ENCODE data around the gene BANK1. TPM values are rescaled to one million over a fixed set of nuclear protein-coding genes. Genes with fewer than 3 reads are reported as not detected.

BANK1 gene
- total RNA-seq, 4 donors from 2014 or later: 7.3 to 19.9 (median 13.3) TPM

GRCh38 chr4:102036619-102037376 is 246.3 kb downstream of the BANK1 start:
- no peak for TF ChIP-seq CTCF (IDR thresholded peaks at IDR 0.05; ENCODE audit: low read depth)

GRCh38 chr4:102037566-102037965 is 247.0 kb downstream of the BANK1 start:
- no peak for TF ChIP-seq CTCF (IDR thresholded peaks at IDR 0.05; ENCODE audit: low read depth)

GRCh38 chr4:102042871-102043802 is 252.6 kb downstream of the BANK1 start:
- no peak for TF ChIP-seq CTCF (IDR thresholded peaks at IDR 0.05; ENCODE audit: low read depth)

- TF ChIP-seq CTCF (IDR thresholded peaks at IDR 0.05; ENCODE audit: low read depth): no peak
Observed at GRCh38 chr4:102047616-102048015, 257.1 kb downstream of the BANK1 start.

- TF ChIP-seq CTCF (IDR thresholded peaks at IDR 0.05; ENCODE audit: low read depth): no peak
Observed at GRCh38 chr4:102055805-102056204, 265.3 kb downstream of the BANK1 start.

- no peak for TF ChIP-seq CTCF (IDR thresholded peaks at IDR 0.05; ENCODE audit: low read depth)
Observed at GRCh38 chr4:102057122-102057521, 266.6 kb downstream of the BANK1 start.

GRCh38 chr4:102061133-102061532 is 270.6 kb downstream of the BANK1 start:
- TF ChIP-seq CTCF (IDR thresholded peaks at IDR 0.05; ENCODE audit: low read depth): no peak
